Left ventricle myocardium inferior (tissue), 1 donor: ENCODE data around the gene GATA5. TPM values are rescaled to one million over a fixed set of nuclear protein-coding genes. Genes with fewer than 3 reads are reported as not detected.

ENCODE experiments used
- DNase-seq: peaks from one replicate; pipeline ENCODE4 v3.0.0-alpha.2; 2020
- H3K27ac ChIP-seq: fragments of 200-600 bp; replicated peaks from 2 replicates; pipeline ENCODE4 v1.8.0; 2021
- H3K27me3 ChIP-seq: fragments of 200-600 bp; 2 replicates; pipeline ENCODE4 v1.8.0; 2021; ENCODE audit warnings: low read depth
- H3K36me3 ChIP-seq: fragments of 200-600 bp; 2 replicates; pipeline ENCODE4 v1.8.0; 2021
- H3K4me1 ChIP-seq: fragments of 200-600 bp; 2 replicates; pipeline ENCODE4 v1.8.0; 2021
- H3K4me3 ChIP-seq: fragments of 200-600 bp; 2 replicates; pipeline ENCODE4 v1.8.0; 2021; ENCODE audit warnings: mild to moderate bottlenecking, moderate library complexity
- H3K9me3 ChIP-seq: fragments of 200-600 bp; replicated peaks from 2 replicates; pipeline ENCODE4 v1.8.0; 2021
- intact Hi-C: fragments of 100-400 bp; cut with micrococcal nuclease; formaldehyde crosslinking; loops from one replicate; pipeline ENCODE4 v1.11.0; 2022
- total RNA-seq: library from RNA; stranded (reverse); fragmentation: NEBNext Ultra II Directional; extraction: Animal tissue kit (Norgen Biotek cat#: 25700); gene quantifications from one replicate; pipeline ENCODE4 v1.2.1, GENCODE V29; 2021
- TF ChIP-seq, protein P1 (sequence below): fragments of 200-600 bp; IDR thresholded peaks from 2 replicates; pipeline ENCODE4 v1.8.0; 2021; ENCODE audit warnings: antibody characterized with exemption, mild to moderate bottlenecking, borderline replicate concordance
- donor health status: DM: no; HTN: yes; CAD: no; lungs with severe emphysema.

Gene GATA5
- total RNA-seq, 1 donor from 2014 or later: 0.69 TPM

DNA sequence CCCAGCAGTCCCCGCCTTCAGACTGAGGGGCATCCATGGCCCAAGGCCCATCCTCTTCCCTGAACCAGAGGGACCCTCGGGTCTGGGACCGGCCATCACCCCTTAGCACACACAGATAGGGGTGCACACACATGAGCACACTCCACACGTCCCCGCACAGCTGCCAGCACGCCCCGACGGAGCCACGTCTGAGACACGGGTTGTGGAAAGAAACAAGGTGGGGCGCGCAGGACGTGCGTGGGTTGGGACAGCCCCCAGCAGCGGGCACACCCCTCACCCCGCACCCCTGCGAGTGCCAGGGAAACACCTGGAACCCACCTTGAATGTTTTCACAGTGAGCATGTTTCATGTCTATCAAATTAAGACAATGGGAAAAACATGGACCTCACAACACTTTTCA lies 6.4 kb downstream of the GATA5 start:
- no peak for DNase-seq
- H3K4me1 ChIP-seq: peaks cover 4% of the 10 kb centered on the region
- H3K4me3 ChIP-seq: no peak overlapping the region
- TF ChIP-seq, protein P1, sequence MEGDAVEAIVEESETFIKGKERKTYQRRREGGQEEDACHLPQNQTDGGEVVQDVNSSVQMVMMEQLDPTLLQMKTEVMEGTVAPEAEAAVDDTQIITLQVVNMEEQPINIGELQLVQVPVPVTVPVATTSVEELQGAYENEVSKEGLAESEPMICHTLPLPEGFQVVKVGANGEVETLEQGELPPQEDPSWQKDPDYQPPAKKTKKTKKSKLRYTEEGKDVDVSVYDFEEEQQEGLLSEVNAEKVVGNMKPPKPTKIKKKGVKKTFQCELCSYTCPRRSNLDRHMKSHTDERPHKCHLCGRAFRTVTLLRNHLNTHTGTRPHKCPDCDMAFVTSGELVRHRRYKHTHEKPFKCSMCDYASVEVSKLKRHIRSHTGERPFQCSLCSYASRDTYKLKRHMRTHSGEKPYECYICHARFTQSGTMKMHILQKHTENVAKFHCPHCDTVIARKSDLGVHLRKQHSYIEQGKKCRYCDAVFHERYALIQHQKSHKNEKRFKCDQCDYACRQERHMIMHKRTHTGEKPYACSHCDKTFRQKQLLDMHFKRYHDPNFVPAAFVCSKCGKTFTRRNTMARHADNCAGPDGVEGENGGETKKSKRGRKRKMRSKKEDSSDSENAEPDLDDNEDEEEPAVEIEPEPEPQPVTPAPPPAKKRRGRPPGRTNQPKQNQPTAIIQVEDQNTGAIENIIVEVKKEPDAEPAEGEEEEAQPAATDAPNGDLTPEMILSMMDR: no peak
- intact Hi-C loops: no loop called here
- H3K36me3 ChIP-seq: no peaks in the 10 kb centered on the region
- H3K27me3 ChIP-seq: peaks cover 67% of the 10 kb centered on the region
- no peaks in the 10 kb centered on the region for H3K9me3 ChIP-seq
- no peak overlapping the region for H3K27ac ChIP-seq

DNA sequence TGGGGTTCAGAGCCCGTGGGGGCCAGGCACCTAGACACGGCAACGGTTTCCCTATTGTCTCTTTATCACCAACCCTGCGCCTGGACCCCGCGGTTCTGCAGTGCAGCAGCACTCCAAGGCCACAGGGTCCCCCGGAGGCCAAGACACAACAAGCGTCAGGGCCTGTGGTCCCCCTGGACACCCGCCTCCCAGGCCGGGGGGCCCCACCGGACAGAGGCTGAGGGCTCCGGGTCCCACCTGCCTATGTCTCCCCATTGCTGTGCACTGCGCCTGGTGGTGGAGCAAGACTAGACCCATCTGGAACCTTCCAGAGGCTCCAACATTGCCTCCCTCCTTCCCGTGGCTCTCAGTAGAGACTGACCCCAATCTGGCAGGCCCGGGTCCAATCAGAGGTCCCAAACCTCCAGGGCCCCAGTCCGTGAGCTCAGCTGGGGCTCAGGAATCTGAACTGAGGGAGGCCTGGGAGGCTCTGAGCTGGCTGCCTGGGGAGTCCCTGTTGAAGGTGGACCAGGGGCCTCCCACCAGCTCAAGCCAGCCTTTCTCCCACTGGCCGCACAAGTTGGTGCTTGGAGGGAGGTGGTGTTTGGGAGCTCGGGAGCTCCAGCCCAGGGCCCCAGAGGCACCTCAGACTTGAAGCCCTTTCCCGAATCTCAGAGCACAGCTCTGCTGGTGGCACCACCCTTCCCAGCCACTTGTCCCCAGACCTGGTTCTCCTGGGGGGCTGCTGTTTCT lies 8.8 kb downstream of the GATA5 start:
- Histone ChIP-seq H3K4me3 (no peak overlapping the region), H3K9me3 (no peaks in the 10 kb centered on the region), H3K36me3 (no peaks in the 10 kb centered on the region), H3K27me3 (peaks cover 45% of the 10 kb centered on the region), H3K27ac (no peak overlapping the region), H3K4me1 (peaks cover 2% of the 10 kb centered on the region)
- no peak for DNase-seq
- intact Hi-C loops: no loop called here
- TF ChIP-seq, protein P1: no peak

DNA sequence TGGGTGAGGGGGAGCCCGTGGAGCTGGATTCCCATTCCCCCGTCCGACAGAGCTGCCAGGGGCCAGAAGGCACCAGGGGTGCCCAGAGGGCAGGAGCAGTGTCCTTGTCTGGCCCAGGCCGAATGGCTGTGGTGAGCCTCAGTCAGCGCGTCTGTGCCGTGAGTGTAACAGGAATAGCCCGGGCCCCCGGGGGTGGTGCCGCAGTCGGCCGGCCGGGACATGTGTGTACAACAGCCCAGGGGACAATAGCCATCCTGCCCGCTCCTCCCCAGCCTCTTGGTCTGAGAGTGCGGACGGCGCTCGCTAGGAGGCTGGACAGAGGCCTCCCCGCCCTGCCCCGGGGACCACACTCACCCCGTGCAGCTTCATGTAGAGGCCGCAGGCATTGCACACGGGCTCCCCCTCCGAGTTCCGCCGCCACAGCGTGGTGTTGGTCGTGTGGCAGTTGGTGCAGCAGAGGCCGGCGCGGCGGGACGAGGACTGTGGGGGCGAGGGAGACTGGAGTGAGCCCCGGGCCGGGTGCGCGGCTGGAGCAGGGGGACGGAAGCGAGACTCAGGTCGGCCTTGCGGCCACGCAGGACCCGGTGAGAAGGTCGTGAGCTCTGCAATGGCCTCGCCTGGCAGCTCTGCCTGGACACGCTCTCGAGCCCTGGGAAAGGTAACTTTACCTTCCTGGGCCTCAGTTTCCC lies 9.6 kb downstream of the GATA5 start:
- H3K27ac ChIP-seq: no peak overlapping the region
- H3K4me3 ChIP-seq: no peak overlapping the region
- TF ChIP-seq, protein P1: no peak
- no peaks in the 10 kb centered on the region for H3K36me3 ChIP-seq
- no peak for DNase-seq
- peaks cover 8% of the 10 kb centered on the region for H3K4me1 ChIP-seq
- no peaks in the 10 kb centered on the region for H3K9me3 ChIP-seq
- intact Hi-C loops: no loop called here
- H3K27me3 ChIP-seq: peaks cover 40% of the 10 kb centered on the region

DNA sequence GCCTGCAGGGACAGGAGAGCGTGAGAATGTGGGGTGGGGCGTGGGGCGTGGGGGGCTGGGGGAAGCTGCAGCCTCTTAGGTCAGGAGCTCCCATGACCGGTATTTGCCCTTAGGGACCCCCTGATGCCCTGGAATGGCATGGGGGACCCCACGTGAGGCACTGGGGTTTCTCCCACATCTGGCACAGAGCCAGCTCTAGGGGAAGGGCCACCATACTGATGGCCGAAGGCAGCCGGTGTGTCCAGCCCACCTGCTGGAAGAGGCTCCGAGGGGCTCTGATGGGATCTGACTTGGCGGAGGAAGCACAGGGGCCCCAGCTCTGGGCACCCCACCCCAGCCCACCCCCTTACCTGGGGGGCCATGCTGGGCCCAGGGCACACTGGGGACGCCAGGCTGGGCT lies 10.8 kb downstream of the GATA5 start:
- Histone ChIP-seq H3K4me3 (no peak overlapping the region), H3K36me3 (no peaks in the 10 kb centered on the region), H3K27ac (no peak overlapping the region), H3K4me1 (peaks cover 14% of the 10 kb centered on the region), H3K9me3 (no peaks in the 10 kb centered on the region), H3K27me3 (peaks cover 39% of the 10 kb centered on the region)
- DNase-seq: no peak
- TF ChIP-seq, protein P1: no peak
- intact Hi-C loops: no loop called here

DNA sequence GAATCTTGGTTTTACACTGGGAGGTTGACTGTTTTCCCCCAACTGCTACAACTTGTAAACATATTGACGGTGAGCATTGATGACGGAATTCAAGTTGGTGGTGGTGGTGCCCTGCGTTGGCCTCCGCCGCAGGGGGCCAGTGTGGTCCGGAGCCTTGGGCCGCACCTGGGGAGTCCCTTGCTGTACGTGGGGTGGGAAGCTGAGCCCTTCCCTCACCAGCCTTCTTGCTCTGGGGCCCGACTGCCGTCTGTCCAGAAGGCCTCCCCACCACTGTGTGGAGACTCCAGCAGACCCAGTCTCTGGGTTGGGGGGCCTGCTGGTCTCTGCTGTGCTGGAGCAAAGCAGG lies 11.4 kb downstream of the GATA5 start:
- Histone ChIP-seq H3K27me3 (peaks cover 36% of the 10 kb centered on the region), H3K4me3 (no peak overlapping the region), H3K9me3 (no peaks in the 10 kb centered on the region), H3K36me3 (no peaks in the 10 kb centered on the region), H3K4me1 (peaks cover 14% of the 10 kb centered on the region), H3K27ac (no peak overlapping the region)
- DNase-seq: no peak
- intact Hi-C loops: no loop called here
- TF ChIP-seq, protein P1: no peak
